GM03348 (cell line): Measurements from ENCODE around the gene PRKCA.
A peak's percentile ranks its signal among the peaks of the same experiment; 100 is the strongest.

Source experiments
- DNase-seq: peaks from one replicate; pipeline ENCODE4 v3.0.0; 2012; ENCODE audit warnings: low spot score

The PRKCA gene

GRCh38 chr17:66547151-66547865, 244.9 kb downstream of the PRKCA start:
- DNase-seq: no peak

- no peak for DNase-seq
Measured at GRCh38 chr17:66548158-66548557, 245.7 kb downstream of the PRKCA start.

- DNase-seq: no peak
Measured at GRCh38 chr17:66548659-66549310, 246.4 kb downstream of the PRKCA start.

DNA sequence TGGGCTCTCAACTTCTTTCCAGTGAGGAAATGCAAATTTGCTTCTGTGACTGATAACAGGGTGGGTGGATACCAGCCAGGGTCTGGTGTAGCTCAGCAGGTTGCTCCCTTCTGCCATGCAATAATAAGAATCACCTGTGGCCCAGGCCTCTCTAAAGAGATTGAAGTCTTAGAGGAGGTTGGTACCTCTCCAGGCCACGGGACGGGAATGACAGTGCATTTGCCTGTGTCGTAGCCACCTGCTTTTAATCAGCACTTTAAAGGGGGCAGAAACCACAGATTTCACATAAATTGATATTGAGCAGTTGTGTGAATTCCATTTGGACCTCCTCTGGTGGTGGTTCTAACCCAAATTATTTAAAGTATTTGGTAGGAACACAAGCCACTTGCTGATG, 246.9 kb downstream of the PRKCA start:
- peak; percentile 64 for DNase-seq

GRCh38 chr17:66549731-66550207, 247.4 kb downstream of the PRKCA start:
- DNase-seq: peak; percentile 73

DNA sequence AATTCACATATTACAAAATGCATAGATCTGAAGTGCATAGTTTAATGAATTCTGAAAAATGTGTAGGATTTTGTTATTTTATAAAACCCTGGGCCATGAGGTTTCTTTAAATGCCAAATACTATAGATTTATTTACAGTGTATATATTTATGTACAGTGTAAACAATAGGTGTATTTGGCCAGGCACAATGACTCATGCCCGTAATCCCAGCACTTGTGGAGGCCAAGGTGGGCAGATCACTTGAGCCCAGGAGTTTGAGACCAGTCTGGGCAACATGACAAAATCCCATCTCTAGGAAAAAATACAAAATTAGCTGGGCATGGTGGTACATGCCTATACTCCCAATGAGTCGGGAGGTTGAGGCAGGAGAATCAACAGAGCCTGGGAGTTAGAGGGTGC, 249.4 kb downstream of the PRKCA start:
- no peak for DNase-seq

- no peak for DNase-seq
Measured at GRCh38 chr17:66552371-66552770, 250.0 kb downstream of the PRKCA start.

DNA sequence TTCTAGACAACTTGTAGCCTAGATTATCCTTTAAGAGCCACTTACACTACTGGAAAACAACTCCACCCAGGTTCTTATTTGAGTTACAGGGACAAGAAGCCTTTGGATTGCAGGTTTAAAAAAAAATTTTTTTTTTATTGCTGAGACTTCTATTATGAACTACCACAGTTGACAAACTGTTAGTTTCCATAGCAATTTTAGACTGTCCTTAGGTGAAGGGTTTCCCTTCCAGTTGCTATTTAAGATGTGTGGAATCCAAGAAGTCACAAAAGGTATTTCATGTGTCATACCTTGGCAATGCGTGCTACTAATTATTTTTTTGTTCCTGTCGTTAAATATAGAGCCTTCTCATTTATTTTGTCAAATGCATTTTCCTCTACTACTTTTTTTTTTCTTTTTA, 253.2 kb downstream of the PRKCA start:
- DNase-seq: no peak

DNA sequence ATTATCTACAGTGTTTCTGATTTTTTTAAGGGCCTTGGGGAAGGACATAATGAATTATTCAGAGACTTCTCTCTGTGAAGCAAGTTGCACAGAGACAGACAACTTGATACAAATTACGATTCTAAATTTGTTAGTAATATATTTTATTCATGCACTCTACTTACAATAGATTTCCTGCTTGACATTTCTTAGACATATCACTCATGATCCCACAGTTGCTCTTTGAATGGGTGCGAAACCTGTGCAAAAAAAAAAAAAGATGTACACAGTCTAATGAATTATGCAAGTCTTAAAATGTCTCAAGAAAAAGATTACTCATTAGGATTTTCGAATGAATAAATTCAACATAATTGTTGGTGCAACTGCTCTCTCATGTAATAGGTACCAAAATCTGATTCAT, 254.8 kb downstream of the PRKCA start:
- no peak for DNase-seq

DNA sequence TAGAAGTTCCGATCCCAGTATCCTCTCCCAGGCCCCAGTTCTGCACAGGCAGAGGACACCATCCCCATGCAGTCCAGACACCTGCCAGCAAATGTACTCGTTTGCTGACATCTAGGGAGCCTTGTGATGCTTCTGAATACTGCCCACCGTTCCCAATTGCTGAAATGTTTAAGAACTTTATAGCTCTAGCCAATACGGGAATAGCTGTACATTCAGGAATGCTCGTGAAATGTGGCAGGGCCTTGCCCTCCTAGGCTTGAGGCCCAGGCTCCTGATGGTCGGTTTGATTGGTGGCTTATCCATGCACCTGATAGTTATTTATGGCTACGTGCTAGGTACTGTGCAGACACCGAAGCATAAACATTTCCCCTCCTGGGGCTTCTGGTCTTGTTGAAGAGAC, 255.5 kb downstream of the PRKCA start:
- DNase-seq: no peak

DNA sequence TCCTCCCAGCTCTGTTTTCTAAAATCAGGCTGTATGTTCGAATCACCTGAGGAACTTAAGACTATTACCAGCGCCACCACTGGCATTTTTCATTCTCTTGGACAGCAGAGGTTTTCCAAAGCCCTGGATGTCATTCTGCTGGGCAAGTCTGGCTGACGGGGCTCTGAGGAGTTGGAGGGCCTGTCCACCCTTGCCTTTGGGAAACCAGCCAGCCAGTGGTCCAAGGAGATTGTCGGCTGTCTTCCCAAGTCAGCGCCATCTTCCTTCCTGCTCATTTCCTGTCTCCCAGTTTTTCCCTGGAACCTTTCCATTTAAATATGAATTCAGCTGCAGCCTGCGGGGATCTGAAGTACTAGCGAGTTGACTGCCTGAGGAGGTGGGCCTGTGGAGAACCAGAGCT, 258.3 kb downstream of the PRKCA start:
- no peak for DNase-seq

DNA sequence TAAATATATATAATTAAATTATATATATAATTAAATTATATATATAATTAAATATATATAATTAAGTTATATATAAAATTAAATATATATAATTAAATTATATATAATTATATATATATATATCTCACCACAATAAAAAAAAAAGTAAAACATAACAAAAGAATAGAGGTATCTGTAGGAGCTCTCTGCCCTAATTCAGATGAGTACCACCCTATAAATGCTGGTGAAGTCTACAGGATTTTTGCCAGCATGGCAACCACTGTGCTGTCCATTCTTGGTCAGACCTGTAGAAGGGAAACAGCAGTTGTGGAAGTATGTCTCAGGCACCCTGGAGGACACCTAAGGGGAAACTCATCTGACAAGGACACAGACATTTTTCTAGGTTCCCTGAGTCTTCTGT, 259.7 kb downstream of the PRKCA start:
- no peak for DNase-seq

GRCh38 chr17:66564992-66565465, 262.6 kb downstream of the PRKCA start:
- peak; percentile 19 for DNase-seq

DNA sequence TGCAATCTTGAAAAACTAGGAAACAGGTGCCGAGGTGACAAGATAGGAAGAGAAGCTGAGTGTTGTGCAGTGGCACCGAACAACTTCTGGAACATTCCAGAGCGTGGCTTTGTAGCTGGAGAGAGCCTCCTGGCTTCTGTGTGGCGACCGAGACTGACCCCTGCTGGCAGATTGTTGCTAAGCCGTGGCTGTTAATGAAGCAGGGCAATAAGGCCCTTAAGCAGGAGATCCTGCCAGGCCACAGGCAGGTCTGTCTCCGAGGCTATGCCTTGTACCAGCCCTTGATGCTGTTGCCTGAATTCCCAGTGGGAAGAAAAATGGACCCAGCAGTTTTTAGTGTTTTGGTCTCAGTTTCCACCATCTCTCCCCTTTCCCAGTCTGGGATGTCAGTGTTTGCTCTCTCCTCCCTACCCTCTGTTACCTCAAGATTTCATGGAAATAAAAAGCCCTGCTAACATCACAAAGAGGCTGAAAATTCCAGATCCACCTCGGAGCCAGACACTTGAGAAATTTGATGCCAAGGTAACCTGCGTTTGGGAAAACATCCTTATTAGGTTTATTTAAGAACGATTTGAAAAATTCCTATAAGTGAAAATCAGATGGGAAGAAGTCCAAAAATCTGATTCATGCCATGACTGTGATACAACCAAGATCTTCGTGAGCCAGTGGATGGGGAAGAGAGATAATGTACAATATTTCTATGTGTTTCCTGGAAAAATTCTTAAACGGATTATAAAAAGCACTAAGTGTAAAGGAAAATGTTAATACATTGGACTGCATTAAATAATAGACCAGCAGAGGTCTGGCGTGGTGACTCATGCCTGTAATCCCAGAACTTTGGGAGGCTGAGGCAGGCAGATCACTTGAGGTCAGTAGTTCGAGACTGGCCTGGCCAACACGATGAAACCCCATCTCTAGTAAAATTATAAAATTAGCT, 265.1 kb downstream of the PRKCA start:
- DNase-seq: peak; percentile 81

- DNase-seq: no peak
Measured at GRCh38 chr17:66569572-66569971, 267.2 kb downstream of the PRKCA start.

DNA sequence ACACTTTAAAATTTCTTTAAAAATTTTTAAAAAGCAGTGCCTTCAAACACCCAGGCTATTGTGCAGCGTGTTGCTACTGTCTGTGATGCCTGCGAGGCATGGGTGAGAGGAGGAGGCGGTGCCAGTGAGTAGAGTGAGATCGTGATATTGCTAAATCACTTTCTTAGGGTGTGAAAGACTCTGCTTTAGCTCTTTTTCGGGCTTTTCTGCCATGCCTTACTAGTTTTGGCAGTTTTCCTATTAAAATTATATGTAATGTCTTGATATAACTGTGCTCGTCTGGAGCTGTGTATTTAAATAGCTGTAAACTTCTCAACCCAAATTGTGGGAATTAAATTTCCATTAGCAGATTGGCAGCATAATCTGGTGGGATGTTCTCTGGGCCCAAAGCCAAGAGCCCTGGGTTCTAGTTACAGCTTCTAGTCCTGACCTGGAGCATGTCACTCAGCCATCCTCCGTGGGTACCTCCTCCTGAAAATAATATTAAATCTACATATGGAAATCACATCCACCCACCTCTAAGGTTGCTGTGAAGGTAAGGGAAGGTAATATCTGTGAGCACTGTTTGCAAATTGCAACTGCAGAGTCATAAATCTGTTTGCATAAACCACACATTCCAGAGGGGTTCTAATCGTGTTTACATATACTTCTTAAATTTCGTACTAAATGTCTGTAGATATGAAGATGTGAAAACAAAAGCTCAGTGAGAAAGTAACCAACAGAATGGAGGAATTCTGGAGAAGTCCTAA, 268.2 kb downstream of the PRKCA start:
- DNase-seq: no peak

GRCh38 chr17:66571745-66572144, 269.3 kb downstream of the PRKCA start:
- DNase-seq: no peak

- DNase-seq: no peak
Measured at GRCh38 chr17:66573078-66573477, 270.7 kb downstream of the PRKCA start.

- no peak for DNase-seq
Measured at GRCh38 chr17:66574123-66574522, 271.7 kb downstream of the PRKCA start.

DNA sequence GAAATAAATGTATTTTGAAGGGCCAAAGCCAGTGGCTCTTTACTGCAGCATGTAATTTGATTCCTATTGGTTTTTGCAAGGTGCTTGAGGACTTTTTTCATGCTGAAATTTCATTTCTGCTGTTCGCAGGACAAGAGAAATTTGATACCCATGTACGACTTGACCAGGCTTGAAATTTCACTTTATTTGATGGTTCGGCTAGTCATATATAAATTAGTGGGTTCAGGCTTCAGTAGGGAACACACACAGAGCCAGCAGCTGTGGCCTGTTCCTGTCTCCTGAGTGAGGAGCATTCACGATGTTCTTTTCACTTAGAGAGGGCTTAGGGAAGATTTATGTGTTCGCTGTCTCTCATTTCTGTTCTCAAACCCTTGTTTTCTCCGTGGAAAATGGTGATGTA, 274.1 kb downstream of the PRKCA start:
- DNase-seq: no peak

GRCh38 chr17:66577041-66577440, 274.6 kb downstream of the PRKCA start:
- DNase-seq: no peak
